GM19438 (cell line): ENCODE measurements around the gene GUF1.
"Not testable (repeated sequence)": the region's sequence is repeated elsewhere in the genome, so short reads cannot be mapped to it uniquely, and the experiment has no call there.

ENCODE experiments used
- ATAC-seq: cut with Tn5 transposase; IDR thresholded peaks from one replicate; pipeline ENCODE4 v1.9.1; 2021; ENCODE audit warnings: low read depth; ENCODE audit not compliant: unreplicated experiment

The GUF1 gene

GRCh38 chr4:44701037-44701436 is 22.8 kb downstream of the GUF1 start:
- no peak for ATAC-seq

- ATAC-seq, result no peak
Observed at GRCh38 chr4:44704673-44705072, 26.5 kb downstream of the GUF1 start.

GRCh38 chr4:44713125-44713524 is 34.9 kb downstream of the GUF1 start:
- no peak for ATAC-seq

GRCh38 chr4:44716597-44716996 is 38.4 kb downstream of the GUF1 start:
- no peak for ATAC-seq

- ATAC-seq, result no peak
Observed at GRCh38 chr4:44720371-44720770, 42.2 kb downstream of the GUF1 start.

- ATAC-seq, result no peak
Observed at GRCh38 chr4:44722001-44722400, 43.8 kb downstream of the GUF1 start.

- ATAC-seq, result no peak
Observed at GRCh38 chr4:44725166-44725565, 46.9 kb downstream of the GUF1 start.

- no peak for ATAC-seq
Observed at GRCh38 chr4:44725726-44726037, 47.5 kb downstream of the GUF1 start.

GRCh38 chr4:44726038-44726871 is 48.0 kb downstream of the GUF1 start, which contains the start of gene GNPDA2:
Gene GNPDA2 (minus strand): TSS chr4:44726556. CDS start chr4:44722207, 4,349 bp downstream.
- peak; percentile 92 for ATAC-seq

GRCh38 chr4:44727471-44727870 is 49.3 kb downstream of the GUF1 start:
- no peak for ATAC-seq

GRCh38 chr4:44728694-44729093 is 50.5 kb downstream of the GUF1 start:
- ATAC-seq, result not testable (repeated sequence)

- ATAC-seq, result no peak
Observed at GRCh38 chr4:44736900-44737299, 58.7 kb downstream of the GUF1 start.

GRCh38 chr4:44738615-44739014 is 60.4 kb downstream of the GUF1 start:
- ATAC-seq, result no peak

- no peak for ATAC-seq
Observed at GRCh38 chr4:44740201-44740600, 62.0 kb downstream of the GUF1 start.
